Sigmoid colon (tissue), 4 donors: Measurements from ENCODE around the gene NEURL1.

Experiments used
- EP300 ChIP-seq, 4 donors: sonication (generic); formaldehyde crosslinking; IDR thresholded peaks; one replicate each; pipeline ENCODE4 v1.6.1; 2017; ENCODE audit warnings: antibody characterized with exemption in 4 of 4
- TF ChIP-seq, protein P1 (sequence below), 4 experiments: fragments of 450-650 bp in 3 of 4; fragments of 200-600 bp in 1 of 4; IDR thresholded peaks; one replicate each; pipeline ENCODE4 v1.5.1; 2016 to 2019; ENCODE audit warnings: antibody characterized with exemption in 4 of 4, mild to moderate bottlenecking in 3 of 4, moderate library complexity in 2 of 4

DNA sequence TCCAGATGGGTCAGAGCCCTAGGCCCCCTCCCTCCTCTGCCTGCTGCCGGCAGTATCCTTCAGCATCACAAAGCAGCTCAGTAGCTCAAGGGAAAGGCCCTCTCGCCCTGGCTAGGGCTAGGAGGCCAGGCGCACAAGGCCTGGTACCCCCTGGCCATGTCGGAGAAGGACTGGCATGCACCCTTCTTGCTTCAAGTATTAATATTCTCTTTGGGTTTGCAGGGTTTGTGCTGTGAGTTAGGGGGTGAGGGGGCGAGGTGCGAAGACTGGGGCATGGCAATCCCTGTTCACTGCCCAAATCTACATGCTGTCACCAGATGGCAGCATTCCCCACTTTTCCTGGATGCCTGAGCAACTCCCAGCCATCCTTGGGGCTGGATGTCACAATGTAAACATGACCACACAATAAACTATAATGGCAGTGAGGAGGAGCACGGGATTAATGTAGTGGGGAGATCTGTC lies 105.2 kb downstream of the NEURL1 start:
- TF ChIP-seq, protein P1, sequence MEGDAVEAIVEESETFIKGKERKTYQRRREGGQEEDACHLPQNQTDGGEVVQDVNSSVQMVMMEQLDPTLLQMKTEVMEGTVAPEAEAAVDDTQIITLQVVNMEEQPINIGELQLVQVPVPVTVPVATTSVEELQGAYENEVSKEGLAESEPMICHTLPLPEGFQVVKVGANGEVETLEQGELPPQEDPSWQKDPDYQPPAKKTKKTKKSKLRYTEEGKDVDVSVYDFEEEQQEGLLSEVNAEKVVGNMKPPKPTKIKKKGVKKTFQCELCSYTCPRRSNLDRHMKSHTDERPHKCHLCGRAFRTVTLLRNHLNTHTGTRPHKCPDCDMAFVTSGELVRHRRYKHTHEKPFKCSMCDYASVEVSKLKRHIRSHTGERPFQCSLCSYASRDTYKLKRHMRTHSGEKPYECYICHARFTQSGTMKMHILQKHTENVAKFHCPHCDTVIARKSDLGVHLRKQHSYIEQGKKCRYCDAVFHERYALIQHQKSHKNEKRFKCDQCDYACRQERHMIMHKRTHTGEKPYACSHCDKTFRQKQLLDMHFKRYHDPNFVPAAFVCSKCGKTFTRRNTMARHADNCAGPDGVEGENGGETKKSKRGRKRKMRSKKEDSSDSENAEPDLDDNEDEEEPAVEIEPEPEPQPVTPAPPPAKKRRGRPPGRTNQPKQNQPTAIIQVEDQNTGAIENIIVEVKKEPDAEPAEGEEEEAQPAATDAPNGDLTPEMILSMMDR (IDR thresholded peaks at IDR 0.05) = peak; percentile 50 to 70 (median 60)
- TF ChIP-seq EP300 (IDR thresholded peaks at IDR 0.05) = no peak
